Endometrial microvascular endothelial cells (primary cell): Measurements from ENCODE around the gene KCNH3. TPM values are rescaled to one million over a fixed set of nuclear protein-coding genes. Genes with fewer than 3 reads are reported as not detected.

Experiments used
- total RNA-seq: library from RNA; depleted of rRNA; stranded (reverse); fragments of >200 nt; gene quantifications from one replicate; pipeline ENCODE4 v1.2.3, GENCODE V29; 2015; ENCODE audit errors: inconsistent ontology term

Gene KCNH3
- total RNA-seq, 1 donor from 2014 or later: 0.09 TPM

Other genes with a start within 250 kb of the KCNH3 start
- not detected for gene PRPH, start 243.9 kb upstream of the KCNH3 start, total RNA-seq
- 32.7 TPM for gene TROAP, start 215.8 kb upstream of the KCNH3 start, total RNA-seq
- not detected for gene C1QL4, start 201.8 kb upstream of the KCNH3 start, total RNA-seq
- 1.1 TPM for gene DNAJC22, start 192.1 kb upstream of the KCNH3 start, total RNA-seq
- gene SPATS2, start 171.6 kb upstream of the KCNH3 start, total RNA-seq: 65.6 TPM
- 105 TPM for gene MCRS1, start 29.1 kb downstream of the KCNH3 start, total RNA-seq
- not detected for gene FAM186B, start 66.6 kb downstream of the KCNH3 start, total RNA-seq
- 7.2 TPM for gene PRPF40B, start 84.5 kb downstream of the KCNH3 start, total RNA-seq
- 46.6 TPM for gene FMNL3, start 168.4 kb downstream of the KCNH3 start, total RNA-seq
- gene TMBIM6, start 202.5 kb downstream of the KCNH3 start, total RNA-seq: 415 TPM